GM12892 (cell line): Measurements from ENCODE around the gene KLHL10.
"Not testable (repeated sequence)": the region's sequence is repeated elsewhere in the genome, so short reads cannot be mapped to it uniquely, and the experiment has no call there.

Experiments used
- DNase-seq: peaks from one replicate; pipeline ENCODE4 v3.0.0; 2011; ENCODE audit not compliant: insufficient read length
- FAIRE-seq: peaks from 2 replicates; lab custom pipeline; 2011; peaks lifted over from hg19 to GRCh38; lab: Jason Lieb, UNC
- POLR2A ChIP-seq: IDR thresholded peaks from 2 replicates; pipeline ENCODE4 v1.6.1; 2011; ENCODE audit warnings: low read depth, low read length, control low read depth
- POLR2AphosphoS5 ChIP-seq: IDR thresholded peaks from 2 replicates; pipeline ENCODE4 v1.6.1; 2011; ENCODE audit warnings: low read depth, low read length, control low read depth
- TAF1 ChIP-seq: IDR thresholded peaks from 2 replicates; pipeline ENCODE4 v1.6.1; 2011; ENCODE audit warnings: low read depth, mild to moderate bottlenecking, control low read depth, low read length, borderline replicate concordance

KLHL10 gene

DNA sequence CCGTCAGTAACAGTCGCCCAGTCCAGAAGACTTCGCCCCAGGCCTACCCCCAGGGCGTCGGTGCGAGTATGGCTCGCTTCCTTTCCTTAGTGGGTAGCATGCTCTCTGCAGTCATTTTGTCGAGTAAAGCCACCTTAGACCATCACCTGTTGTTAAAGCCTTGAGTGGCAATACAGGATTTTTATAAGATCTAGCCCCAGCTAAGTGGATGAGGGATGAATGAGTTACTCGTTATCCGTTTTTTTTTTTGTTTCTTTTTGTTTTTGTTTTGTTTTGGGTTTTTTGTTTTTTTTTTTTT is 27.9 kb downstream of the KLHL10 start:
- DNase-seq (no peak), FAIRE-seq (no peak)
- TF ChIP-seq POLR2A (peak; percentile 58; the same call in 1 of the 2 replicates), POLR2AphosphoS5 (no peak; the same call in 1 of the 2 replicates), TAF1 (no peak)

DNA sequence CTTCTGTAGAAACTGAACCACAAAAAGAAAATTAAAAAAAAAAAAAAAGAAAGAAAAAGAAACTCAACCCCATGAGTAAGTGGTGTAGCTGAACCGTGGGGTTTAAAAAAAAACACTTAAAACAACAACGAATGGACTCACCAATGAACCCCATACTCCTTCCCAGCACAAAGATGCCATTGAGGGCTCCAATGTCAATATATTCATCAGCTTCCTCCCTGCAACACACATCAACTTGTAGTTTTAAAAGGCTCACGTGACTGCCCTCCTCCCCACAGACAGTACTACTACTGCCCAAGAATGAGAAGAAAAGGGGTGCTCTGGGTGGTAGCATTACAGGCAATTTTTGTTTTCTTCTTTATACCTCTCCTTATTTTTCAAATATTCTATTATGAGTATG is 30.9 kb downstream of the KLHL10 start:
- no peak for DNase-seq
- FAIRE-seq: no peak
- TF ChIP-seq POLR2AphosphoS5: no peak
- no peak for TF ChIP-seq POLR2A
- TF ChIP-seq TAF1: no peak

DNA sequence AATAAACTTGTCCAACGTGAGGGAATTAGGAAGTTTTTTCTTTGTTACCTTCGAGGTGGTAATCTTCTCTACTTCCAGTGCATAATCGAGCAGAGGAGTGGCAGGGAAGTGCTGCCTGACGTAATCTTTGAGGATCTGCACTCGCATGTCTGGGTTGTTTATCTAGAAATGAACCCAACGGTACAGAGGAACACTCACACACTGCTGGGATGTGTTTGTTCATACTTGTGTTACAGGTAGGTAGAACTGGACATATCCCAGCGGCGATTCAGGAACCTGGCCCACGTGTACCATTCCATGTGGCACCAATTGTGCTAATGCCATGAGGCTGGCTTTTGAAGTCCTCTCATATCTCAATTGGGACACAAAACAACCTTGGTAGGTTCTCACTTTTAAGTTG is 31.8 kb downstream of the KLHL10 start:
- FAIRE-seq (no peak), DNase-seq (no peak)
- TF ChIP-seq POLR2AphosphoS5: no peak
- no peak for TF ChIP-seq POLR2A
- no peak for TF ChIP-seq TAF1

DNA sequence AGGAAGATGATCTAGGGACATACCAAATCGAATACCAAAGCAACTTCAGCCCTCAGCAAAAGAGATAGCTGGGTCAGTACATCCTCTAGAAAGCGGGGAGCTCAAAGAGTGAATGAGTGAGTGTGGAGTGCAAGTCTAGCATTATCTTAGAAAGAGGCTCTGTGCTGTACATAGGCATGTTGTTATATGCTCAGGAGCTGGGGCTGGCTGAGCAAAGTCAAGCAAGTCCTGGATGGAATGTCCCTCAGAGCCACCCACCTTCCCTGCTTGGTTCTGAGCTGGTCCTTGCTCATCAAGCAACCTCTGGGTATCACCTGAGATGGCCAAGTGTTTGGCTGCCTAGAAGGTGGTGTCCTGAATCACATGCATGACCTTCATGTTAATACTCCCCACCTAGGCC is 32.5 kb downstream of the KLHL10 start:
- FAIRE-seq: no peak

DNA sequence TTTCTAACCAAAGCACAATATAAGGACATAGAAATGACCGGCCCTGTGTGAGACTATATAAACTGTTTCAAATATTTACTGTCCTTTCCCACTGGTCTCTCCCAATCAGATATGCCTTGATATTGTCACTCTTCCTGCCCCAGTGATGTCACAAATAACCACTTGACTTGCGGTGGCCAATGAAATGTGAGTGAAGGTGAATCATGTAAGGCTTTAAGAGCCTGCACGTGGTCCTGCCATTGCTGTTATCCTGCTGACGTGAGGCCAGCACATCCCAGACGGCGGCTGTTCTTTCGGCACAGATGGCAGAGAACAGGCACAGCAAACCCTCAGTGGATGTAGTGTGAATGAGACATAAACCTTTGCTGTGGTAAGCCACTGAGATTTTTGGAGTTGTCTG is 33.0 kb downstream of the KLHL10 start:
- FAIRE-seq (no peak), DNase-seq (no peak)
- TF ChIP-seq POLR2AphosphoS5: no peak
- TF ChIP-seq POLR2A: no peak
- TF ChIP-seq TAF1: no peak

More for the DNA sequence above, 32.5 kb downstream of the KLHL10 start:
- no peak for TF ChIP-seq POLR2AphosphoS5
- TF ChIP-seq TAF1: no peak
- TF ChIP-seq POLR2A: no peak
- no peak for DNase-seq

DNA sequence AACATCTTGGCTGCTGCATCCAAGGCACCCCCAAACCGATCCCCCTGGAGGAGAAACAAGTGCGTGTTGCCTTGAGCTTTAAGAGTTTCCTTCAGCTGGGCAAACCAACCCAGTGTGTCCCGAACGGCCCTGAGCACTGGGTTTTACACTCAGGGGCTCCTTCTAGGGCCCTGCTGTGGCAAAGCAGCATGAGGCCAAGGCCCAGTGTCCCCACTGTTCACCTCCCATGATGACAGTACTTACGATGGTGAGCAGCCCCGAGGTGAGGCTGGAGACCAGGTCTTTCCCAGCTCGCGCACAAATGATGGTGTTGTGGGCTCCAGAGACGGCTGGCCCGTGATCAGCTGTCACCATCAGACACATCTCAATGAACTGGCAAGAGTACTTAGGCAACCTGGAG is 34.2 kb downstream of the KLHL10 start:
- FAIRE-seq (no peak), DNase-seq (no peak)
- TF ChIP-seq TAF1 (no peak), POLR2A (no peak), POLR2AphosphoS5 (no peak)

DNA sequence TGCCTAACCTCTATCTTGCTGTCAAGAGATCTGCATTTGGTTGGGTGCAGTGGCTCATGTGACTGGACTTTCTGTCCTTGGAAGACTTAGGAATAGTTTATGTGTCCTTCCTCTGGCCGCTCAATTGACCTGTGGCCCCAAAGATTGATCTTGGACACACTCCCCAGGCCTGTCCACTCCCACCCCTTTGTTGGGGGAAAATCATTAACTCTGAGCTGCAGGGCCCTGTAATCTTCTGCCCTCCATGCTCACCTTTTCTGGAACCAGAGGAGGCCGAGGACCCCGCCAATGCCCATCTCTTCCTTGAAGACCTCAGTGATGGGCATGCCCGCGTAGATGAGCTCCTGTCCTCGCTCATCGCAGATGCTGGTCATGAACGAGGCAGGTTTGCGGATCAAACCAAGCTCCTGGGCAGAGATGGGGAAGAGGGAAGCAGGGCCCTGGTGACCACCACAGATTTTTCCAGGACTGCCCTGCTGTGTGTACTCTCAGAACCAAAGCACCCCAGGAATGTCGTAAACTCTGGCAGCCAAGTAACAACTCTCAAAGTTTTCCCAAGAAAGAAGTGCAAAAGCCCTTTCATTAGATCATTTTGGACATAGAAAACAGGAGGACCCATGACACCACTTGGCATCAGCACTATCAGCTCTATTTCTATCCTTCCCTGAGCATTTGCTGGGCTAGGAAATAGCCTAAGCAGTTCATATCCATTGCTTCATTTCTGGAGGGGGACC is 36.1 kb downstream of the KLHL10 start:
- DNase-seq (no peak), FAIRE-seq (no peak)
- TF ChIP-seq POLR2AphosphoS5: no peak
- no peak for TF ChIP-seq TAF1
- TF ChIP-seq POLR2A: no peak

DNA sequence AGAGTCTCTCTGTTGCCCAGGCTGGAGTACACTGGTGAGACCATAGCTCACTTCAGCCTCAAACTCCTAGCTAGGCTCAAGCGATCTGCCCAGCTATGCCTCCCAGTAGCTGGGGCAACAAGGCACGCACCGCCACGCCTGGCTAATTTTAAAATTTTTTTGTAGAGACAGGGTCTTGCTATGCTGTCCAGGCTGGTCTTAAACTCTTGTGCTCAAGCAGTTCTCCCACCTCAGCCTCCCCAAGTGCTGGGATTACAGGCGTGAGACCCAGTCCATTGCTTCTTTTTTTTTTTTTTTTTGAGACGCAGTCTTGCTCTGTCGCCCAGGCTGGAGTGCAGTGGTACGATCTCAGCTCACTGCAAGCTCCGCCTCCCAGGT is 36.7 kb downstream of the KLHL10 start:
- FAIRE-seq, DNase-seq: not testable (repeated sequence)

DNA sequence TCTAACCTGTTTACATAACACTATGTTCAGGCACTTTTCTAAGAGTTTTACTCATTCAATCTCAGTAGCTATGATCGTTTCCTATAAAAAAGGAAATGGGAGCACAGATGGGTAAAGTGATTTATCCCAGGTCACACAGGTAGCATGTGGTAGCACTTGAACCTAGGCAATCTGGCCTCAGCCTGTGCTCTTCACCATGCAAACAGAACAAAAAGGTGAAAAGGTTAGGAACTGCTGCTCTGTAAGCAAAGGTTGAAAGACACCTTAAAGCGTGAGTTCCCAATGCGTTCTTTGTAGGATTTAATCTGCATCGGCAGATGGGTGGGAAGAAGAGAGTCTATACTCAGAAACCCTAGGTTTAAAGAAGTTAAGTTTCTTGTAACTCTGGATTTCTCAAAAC is 42.5 kb downstream of the KLHL10 start:
- FAIRE-seq (no peak), DNase-seq (no peak)
- no peak for TF ChIP-seq POLR2A
- no peak for TF ChIP-seq TAF1
- TF ChIP-seq POLR2AphosphoS5: no peak

DNA sequence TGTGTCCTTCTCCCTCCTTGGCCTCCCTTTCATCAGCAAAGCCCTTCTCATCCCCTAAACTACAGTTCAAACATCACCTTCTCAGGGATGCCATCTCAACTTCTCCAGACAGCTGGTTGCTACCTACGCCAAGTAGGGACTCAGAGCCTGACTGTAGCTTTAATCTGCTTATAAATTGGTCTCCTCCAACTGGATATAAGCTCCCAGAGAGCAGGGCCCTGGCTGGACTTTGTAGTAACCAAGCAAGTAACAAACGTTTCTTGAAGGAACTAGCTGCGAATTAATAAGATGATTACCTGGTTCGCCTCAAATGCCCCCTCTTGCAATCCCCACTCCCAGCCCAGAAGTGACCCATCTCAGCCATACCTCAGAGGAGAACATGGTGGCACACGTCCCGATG is 45.1 kb downstream of the KLHL10 start:
- no peak for FAIRE-seq
- no peak for DNase-seq
- TF ChIP-seq POLR2A (no peak), TAF1 (no peak), POLR2AphosphoS5 (no peak)

DNA sequence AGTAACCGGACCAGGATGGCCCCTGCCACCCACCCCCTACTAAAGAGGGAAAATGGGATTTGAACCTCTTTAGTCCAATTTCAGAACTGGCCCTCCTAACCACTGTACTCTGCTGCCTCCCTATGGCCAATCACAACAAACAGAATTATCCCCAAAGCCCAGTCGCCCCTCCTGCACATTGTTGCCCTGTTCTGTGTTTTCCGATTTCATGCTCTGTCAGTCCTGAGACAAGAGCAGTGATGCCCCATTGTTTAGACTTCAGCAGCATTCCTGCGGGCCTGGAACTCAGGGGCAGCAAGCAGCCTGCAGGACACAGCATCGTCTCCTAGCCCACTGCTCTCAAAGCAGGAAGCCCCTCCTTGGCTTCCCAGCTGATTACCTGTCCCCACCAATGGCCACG is 48.1 kb downstream of the KLHL10 start:
- DNase-seq (no peak), FAIRE-seq (no peak)
- TF ChIP-seq POLR2AphosphoS5 (no peak), TAF1 (no peak), POLR2A (no peak)

DNA sequence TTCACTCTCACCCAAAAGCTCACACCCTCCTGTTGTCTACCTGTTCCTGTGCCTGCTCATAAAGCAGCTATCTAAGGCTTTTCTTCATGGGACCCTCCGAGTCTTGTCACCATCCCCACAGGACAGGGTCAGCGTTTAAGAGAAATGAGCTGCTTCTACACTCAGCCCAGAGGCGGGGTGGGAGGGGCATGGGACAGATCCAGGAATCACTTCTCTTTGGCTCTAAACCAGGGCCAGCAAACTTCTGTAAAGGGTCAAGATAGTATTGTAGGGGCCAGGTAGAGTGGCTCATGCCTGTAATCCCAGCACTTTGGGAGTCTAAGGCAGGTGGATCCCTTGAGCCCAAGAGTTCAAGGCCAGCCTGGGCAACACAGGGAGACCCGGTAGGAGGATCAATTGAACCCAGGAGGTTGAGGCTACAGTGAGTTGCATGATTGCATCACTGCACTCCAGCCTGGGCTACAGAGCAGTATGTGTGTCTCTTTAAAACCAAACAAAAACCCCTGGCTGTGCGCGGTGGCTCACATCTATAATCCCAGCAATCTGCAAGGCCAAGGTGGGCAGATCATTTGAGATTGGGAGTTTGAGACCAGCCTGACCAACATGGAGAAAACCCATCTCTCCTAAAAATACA is 50.8 kb downstream of the KLHL10 start:
- FAIRE-seq (no peak), DNase-seq (no peak)
- TF ChIP-seq POLR2A: no peak
- TF ChIP-seq TAF1: no peak
- no peak for TF ChIP-seq POLR2AphosphoS5

DNA sequence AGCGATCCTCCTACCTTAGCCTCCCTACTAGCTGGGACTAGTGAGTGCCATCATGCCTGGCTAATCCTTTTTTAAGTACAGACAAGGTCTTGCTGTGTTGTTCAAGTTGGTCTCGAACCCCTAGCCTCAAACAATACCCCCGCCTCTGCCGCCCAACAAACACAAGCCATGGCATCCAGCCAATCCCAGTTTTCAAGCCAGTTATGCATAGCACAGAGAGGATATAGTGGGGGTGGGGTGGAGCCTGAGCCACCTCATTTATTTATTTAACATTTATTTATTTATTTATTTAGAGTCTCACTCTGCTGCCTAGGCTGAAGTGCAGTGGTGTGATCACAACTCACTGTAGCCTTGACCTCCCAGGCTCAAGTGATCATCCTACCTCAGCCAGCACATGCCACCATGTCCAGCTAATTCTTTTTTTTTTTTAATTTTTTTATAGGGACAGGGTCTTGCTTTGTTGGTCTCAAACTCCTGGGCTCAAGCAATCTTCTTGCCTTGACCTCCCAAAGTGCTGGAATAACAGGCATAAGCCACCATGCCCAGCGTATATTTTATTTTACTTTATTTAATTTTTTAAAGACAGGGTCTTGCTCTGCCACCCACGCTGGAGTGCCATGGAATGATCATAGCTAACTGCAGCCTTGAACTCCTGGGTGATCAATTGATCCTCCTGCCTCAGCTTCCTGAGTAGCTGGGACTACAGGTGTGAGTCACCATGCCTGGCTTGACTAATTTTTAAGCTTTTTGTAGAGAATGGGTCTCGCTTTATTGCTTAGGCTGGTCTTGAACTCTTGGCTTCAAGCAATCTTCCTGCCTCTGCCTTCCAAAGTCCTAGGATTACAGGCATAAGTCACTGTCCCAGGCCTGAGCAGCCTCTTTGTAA is 53.8 kb downstream of the KLHL10 start:
- TF ChIP-seq POLR2A (no peak), POLR2AphosphoS5 (no peak), TAF1 (no peak)
- DNase-seq (no peak), FAIRE-seq (no peak)

DNA sequence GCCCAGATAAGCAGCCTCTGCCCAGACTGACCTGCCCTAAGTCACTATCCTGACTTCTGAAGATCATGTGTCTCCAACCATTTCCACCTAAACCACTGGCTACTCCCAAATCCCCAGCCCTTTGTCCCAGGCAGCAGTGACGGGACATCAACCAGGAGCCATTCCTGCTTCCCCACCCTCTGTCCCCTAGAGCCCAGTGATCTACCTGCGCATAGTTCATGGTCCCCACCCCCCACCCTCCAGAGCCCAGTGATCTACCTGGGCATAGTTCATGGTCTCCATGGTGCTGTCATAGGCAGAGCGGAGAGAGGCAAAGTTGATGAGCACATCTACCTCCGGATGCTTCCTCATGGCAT is 54.4 kb downstream of the KLHL10 start:
- TF ChIP-seq POLR2AphosphoS5 (no peak), TAF1 (no peak), POLR2A (no peak)
- no peak for FAIRE-seq
- DNase-seq: no peak
